ENCODE measurements around the gene TMEM95.

The TMEM95 gene

GRCh38 chr17:7315570-7316235 lies 39.3 kb upstream of the TMEM95 start:
- no peak for DNase-seq (ENCODE audit: low read depth)
- peak overlapping the region; percentile 79 for H3K4me3 ChIP-seq (ENCODE audit: low read length)
- TF ChIP-seq CTCF (conservative IDR thresholded peaks at IDR 0.05; ENCODE audit: low read length): no peak

GRCh38 chr17:7317161-7317803 lies 37.7 kb upstream of the TMEM95 start:
- no peak for TF ChIP-seq CTCF (conservative IDR thresholded peaks at IDR 0.05; ENCODE audit: low read length)
- no peak overlapping the region for H3K4me3 ChIP-seq (ENCODE audit: low read length)
- no peak for DNase-seq (ENCODE audit: low read depth)

GRCh38 chr17:7318121-7318860 lies 36.7 kb upstream of the TMEM95 start:
- no peak for TF ChIP-seq CTCF (conservative IDR thresholded peaks at IDR 0.05; ENCODE audit: low read length)
- H3K4me3 ChIP-seq (ENCODE audit: low read length): no peak overlapping the region
- no peak for DNase-seq (ENCODE audit: low read depth)

GRCh38 chr17:7321466-7321865 lies 33.5 kb upstream of the TMEM95 start:
- H3K4me3 ChIP-seq (ENCODE audit: low read length): no peak overlapping the region
- TF ChIP-seq CTCF (conservative IDR thresholded peaks at IDR 0.05; ENCODE audit: low read length): no peak
- DNase-seq (ENCODE audit: low read depth): no peak

GRCh38 chr17:7322520-7323194 lies 32.3 kb upstream of the TMEM95 start:
- TF ChIP-seq CTCF (conservative IDR thresholded peaks at IDR 0.05; ENCODE audit: low read length): no peak
- DNase-seq (ENCODE audit: low read depth): no peak

GRCh38 chr17:7323731-7324437 lies 31.1 kb upstream of the TMEM95 start:
- peak; percentile 20 for DNase-seq (ENCODE audit: low read depth)
- no peak overlapping the region for H3K4me3 ChIP-seq (ENCODE audit: low read length)
- TF ChIP-seq CTCF (conservative IDR thresholded peaks at IDR 0.05; ENCODE audit: low read length): peak; percentile 80

More at GRCh38 chr17:7322520-7323194, 32.3 kb upstream of the TMEM95 start:
- no peak overlapping the region for H3K4me3 ChIP-seq (ENCODE audit: low read length)
